DND-41 (cell line): Measurements from ENCODE around the gene ARSJ.

Experiments
- EZH2 ChIP-seq: IDR thresholded peaks from 3 replicates; pipeline ENCODE4 v1.6.1; 2012; ENCODE audit warnings: borderline replicate concordance, low read depth, mild to moderate bottlenecking, moderate library complexity, low read length, inconsistent platforms; ENCODE audit not compliant: severe bottlenecking
- TF ChIP-seq, protein P1 (sequence below): IDR thresholded peaks from 2 replicates; pipeline ENCODE4 v1.5.1; 2012; ENCODE audit warnings: borderline replicate concordance, low read length, moderate library complexity, mild to moderate bottlenecking; ENCODE audit not compliant: poor library complexity, severe bottlenecking; ENCODE audit errors: extremely low read depth

DNA sequence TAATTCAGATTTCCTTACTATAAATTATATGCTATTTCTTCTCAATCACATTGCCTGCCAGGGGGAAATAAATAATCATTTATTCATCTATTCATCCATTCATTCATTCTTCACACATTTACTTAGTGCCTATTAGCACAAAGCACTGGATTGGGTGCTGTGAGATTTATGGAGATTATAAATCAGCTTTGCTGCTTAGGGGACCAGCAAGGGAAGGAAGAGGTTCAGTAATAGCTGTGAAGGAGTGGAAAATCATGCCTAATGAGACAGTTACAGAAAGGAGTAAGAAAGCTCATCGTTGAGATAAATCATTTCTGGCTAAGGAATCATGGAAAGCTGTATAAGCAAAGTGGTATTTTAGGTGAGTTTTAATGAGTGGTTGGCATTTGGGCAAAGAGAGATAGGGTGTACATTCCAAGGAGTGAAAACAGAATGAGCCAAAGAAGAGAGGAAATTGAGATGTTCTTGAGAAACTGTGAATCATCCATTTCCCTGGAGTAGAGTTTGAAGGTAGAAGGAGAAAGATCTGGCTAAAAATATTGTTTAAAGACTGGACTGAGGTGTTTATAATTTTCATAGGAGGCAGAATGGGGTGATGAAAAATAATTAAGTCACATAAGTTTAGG, 9.6 kb downstream of the ARSJ start:
- TF ChIP-seq, protein P1, sequence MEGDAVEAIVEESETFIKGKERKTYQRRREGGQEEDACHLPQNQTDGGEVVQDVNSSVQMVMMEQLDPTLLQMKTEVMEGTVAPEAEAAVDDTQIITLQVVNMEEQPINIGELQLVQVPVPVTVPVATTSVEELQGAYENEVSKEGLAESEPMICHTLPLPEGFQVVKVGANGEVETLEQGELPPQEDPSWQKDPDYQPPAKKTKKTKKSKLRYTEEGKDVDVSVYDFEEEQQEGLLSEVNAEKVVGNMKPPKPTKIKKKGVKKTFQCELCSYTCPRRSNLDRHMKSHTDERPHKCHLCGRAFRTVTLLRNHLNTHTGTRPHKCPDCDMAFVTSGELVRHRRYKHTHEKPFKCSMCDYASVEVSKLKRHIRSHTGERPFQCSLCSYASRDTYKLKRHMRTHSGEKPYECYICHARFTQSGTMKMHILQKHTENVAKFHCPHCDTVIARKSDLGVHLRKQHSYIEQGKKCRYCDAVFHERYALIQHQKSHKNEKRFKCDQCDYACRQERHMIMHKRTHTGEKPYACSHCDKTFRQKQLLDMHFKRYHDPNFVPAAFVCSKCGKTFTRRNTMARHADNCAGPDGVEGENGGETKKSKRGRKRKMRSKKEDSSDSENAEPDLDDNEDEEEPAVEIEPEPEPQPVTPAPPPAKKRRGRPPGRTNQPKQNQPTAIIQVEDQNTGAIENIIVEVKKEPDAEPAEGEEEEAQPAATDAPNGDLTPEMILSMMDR: no peak
- TF ChIP-seq EZH2: no peak
